Tibial nerve (tissue), 3 donors: ENCODE measurements around the gene CBY3.

Experiments
- POLR2A ChIP-seq, 2 donors: fragments of 450-650 bp; IDR thresholded peaks; one replicate each; pipeline ENCODE4 v1.6.1; 2017; ENCODE audit warnings: antibody characterized with exemption in 2 of 2, mild to moderate bottlenecking in 2 of 2, moderate library complexity in 2 of 2
- TF ChIP-seq, protein P1 (sequence below), 5 experiments: fragments of 200-600 bp in 3 of 5; fragments of 450-650 bp in 2 of 5; sonication (generic) in 3 of 5; IDR thresholded peaks; one replicate each; pipeline ENCODE4 v1.5.1; 2016 to 2019; ENCODE audit warnings: antibody characterized with exemption in 5 of 5, mild to moderate bottlenecking in 3 of 5, moderate library complexity in 2 of 5

DNA sequence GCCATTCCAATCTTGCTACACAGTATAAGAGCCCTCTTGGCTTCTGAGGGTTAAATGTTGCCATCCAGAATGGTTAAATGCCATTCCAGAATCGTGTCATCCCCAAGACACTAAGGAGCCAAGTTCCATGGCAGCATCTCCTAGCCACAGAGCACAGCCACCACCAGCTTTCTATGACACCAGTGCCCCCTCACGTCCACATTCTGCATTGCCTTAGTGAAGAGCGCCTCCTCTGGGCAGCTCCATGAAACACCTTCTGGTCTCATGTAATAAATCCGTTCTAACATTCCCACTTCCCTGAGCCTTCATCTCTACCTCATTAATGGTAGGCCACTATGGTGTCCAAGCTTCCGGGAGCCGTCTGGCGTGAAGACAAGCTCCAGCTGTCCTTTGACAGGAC lies 12.4 kb downstream of the CBY3 start:
- TF ChIP-seq, protein P1, sequence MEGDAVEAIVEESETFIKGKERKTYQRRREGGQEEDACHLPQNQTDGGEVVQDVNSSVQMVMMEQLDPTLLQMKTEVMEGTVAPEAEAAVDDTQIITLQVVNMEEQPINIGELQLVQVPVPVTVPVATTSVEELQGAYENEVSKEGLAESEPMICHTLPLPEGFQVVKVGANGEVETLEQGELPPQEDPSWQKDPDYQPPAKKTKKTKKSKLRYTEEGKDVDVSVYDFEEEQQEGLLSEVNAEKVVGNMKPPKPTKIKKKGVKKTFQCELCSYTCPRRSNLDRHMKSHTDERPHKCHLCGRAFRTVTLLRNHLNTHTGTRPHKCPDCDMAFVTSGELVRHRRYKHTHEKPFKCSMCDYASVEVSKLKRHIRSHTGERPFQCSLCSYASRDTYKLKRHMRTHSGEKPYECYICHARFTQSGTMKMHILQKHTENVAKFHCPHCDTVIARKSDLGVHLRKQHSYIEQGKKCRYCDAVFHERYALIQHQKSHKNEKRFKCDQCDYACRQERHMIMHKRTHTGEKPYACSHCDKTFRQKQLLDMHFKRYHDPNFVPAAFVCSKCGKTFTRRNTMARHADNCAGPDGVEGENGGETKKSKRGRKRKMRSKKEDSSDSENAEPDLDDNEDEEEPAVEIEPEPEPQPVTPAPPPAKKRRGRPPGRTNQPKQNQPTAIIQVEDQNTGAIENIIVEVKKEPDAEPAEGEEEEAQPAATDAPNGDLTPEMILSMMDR (IDR thresholded peaks at IDR 0.05) = peak; percentile 31 to 50 (median 34)
- TF ChIP-seq POLR2A (IDR thresholded peaks at IDR 0.05) = no peak
